Measurements from ENCODE around the gene STAM.
"Not testable (repeated sequence)": the region's sequence is repeated elsewhere in the genome, so short reads cannot be mapped to it uniquely, and the experiment has no call there.

STAM gene

DNA sequence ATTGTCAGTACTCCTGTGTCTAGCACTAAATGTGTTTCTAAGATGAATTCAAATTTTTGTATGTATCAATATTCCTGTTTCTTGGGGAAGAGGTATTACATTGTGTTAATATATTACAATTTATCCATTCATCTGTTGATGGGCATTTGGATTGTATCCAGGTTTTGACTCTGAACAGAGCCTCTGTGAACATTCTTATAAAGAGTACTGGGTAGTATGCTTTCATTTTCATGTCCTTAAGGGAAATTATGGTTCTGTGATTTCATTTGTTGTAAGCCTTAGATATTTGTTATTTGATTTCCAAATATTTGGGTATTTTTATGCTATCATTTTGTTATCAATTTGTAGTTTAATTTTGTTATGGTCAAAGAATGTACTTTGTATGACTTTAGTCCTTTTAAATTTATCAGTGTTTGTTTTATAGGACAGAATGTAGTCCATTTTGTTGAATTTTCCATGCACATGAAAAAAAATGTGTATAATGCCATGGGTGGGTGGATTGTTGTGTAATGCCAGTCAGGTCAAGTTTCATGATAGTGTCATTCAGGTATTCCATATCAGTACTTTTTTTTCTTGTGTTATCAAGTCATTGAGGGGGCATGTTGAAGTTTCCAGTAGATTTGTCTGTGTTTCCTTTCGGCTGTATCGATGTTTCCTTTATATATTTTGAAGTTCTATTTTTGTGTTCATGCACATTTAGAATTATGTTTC lies 38.4 kb downstream of the STAM start:
- no peak for DNase-seq

DNA sequence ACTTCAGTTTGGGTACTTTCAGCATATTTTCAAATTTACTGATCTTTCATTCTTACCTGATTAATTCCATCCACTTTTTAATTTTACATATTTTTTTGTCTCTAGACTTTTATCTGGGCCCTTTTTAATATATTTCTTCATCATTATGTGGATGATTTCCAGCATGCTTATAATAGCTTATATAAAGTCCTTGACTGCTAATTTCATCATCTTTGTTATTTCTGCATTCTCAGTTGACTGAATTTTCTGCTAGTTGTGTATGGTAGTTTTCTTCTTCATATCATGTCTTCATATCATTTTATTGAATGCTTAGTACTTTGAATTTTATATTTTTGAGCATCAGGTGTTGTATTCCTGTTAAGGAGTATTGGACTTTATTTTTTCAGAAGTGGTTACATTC lies 39.6 kb downstream of the STAM start:
- DNase-seq = no peak

GRCh38 chr10:17684537-17684936 lies 40.6 kb downstream of the STAM start:
- DNase-seq = no peak

DNA sequence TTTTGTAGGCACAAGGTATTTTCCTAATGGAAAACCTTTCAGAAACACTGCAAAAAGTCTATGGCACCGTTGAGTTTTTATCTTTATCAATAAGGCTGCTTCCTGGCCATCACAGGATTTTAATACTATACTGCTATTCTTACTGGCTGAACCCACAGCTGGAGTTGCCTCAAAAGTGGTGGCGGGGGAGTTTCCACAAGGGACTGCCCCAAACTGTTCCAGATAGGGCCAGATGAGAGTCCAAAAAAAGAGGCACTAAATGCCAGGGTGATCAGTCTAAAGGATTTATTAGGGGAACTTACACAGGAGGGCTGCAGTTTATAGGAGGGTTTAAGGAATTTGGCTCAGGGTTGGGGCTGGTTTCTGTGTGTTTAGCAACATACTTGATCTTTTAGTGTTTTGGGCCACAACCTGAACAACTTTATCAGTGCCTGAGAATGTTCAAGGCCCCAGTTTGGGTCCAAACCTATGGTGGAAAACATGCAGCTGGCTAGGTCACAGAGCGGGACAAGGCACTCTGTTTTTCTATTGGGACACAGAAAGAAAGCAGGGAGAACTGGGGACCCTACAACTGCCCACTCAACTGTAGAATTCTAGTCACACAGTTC lies 41.4 kb downstream of the STAM start:
- no peak for DNase-seq

- DNase-seq = no peak
These were observed 43.3 kb downstream of the STAM start for GRCh38 chr10:17687117-17687831.

DNA sequence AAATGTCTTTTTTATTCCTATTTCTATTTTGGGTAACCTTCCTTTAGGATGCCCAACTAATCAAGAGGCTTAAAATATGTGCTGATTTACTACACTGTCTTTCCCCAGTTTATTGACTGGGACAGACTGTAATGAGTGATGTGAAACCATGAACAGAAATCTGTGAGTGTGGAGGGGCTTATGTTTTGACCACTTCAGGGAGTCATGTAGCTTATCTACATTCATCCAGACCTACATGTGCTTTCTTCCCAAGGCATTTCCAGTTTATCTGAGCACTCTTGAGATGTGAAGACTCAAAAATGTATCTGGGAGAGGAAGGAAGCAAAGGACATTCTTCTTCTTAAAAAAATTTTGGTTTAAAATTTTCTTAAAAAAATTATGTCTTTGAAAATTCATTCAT lies 45.2 kb downstream of the STAM start:
- DNase-seq = no peak

DNA sequence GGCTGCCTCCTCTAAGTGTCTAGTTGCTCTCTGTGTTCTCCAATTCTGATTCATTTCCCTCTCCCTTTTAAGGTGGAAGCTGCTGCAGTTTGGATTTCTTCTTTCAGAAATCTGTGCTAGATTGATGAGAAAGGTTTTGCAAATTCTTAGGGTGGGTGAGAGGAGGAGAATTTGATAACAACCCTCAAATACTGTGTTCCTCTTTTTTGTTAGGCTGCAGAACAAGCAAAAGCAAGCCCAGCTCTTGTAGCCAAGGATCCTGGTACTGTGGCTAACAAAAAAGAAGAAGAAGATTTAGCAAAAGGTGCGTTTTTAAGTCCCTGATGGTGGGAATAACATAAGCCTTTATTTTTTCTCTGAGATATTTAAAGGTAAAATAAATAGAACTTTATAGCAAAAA lies 49.1 kb downstream of the STAM start:
- no peak for DNase-seq

- DNase-seq = no peak
These were observed 54.7 kb downstream of the STAM start for GRCh38 chr10:17698696-17699095.

DNA sequence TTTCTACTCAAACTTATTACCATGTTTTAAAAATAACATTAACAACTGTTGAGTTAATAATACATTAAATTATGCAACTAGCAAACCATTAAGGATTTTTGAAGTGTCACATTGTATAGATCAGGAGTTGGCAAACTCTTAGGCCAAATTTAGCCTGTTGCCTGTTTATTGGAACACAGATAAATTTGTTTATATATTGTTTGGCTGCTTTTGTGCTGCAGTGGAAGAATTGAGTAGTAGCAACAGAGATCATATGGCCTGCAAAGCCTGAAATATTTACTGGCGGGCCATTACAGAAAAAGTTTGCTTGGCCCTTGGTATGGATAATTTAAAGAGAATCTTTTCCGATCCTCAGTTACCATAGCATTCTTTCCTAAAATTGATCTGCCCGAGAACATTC lies 57.4 kb downstream of the STAM start:
- no peak for DNase-seq

- DNase-seq = no peak
These were observed 59.8 kb downstream of the STAM start for GRCh38 chr10:17703706-17704105.

DNA sequence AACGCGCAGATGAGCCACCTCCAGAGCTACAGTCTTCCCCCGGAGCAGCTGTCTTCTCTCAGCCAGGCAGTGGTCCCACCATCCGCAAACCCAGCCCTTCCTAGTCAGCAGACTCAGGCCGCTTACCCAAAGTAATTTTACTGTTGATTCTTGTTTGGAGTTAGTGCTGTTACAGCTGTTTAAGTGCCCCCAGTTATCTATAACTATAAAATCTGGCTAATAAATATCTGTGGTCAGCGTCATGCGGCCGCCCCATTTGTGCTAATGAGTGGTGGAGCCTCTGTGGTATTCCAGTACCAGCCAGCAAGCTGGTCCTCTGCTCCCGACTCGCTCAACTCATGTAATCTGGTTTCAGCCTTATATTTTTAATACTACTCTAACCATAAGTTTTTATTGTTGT lies 64.9 kb downstream of the STAM start:
- no peak for DNase-seq

DNA sequence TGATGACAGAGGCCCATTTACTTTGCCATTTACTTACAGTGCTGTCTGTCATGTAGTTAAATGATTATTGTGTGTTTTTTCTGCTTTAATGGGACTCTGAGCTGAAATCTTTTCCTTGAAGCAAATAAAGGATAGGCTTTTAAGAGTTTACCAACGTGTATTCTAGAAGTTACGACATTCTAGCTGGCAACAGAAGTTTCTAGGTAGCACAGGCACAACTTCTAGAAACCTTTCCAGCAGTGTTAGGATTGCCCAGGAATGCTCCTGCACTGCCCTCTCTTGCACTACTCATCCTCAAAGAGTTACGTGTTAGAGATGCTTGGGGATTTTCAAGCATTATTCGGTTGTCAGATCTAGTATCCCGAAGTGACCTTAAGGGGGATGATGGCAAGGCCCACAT lies 65.5 kb downstream of the STAM start:
- no peak for DNase-seq

GRCh38 chr10:17710181-17710580 lies 66.2 kb downstream of the STAM start:
- DNase-seq = no peak

DNA sequence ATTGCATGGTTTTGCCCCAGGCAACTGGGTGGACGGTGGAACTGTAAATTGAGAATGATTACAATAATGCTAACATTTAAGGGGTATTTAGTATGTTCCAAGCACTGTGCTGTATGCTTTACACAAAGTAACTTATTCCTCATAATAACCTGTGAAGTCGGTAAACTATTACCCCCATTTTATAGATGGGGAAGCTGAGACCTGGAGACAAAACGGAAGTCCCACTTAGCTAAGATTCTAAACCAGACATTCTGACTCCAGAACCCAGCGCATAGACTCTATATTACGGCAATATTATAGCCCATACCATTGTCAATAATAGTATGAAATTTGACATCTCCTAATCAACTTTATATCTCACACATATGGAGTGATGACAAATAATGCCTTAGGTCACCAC lies 68.1 kb downstream of the STAM start:
- DNase-seq = no peak

DNA sequence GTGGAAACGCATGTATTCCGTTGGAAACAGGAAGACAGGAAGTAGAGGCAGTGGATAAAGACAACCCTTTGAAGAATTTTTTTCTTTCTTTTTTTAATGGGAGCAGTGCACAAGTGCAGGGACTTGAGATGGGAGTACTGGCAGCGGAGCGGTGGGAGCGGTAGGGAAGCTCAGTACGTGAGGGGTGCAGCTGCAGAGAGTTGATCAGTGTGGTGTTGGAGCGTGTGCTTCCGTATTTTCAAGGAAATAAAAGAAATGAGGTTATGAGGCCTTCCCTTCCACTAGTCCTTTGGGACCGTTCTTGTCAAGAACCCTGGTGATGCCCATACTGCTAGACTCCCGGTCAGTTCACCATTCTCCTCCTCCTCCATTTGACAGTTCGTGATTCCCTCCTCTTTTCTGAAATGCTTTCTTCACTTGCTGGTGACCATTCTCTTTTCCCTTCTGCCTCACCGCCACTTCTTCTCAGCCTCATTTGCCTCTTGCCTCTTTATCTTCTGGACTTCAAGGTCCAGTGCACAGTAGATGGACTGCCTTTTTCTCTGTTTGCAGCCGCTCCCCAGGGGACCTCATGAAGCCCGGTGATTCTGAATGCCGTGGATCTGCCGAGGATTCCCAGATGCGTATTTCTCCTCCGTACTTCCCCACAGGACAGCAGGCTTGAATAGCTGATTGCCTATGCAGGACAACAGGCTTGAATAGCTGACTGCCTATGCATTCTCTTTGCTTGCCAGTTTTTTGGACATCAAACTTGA lies 68.9 kb downstream of the STAM start:
- no peak for DNase-seq

GRCh38 chr10:17713758-17714157 lies 69.8 kb downstream of the STAM start:
- DNase-seq = no peak

GRCh38 chr10:17716161-17716560 lies 72.2 kb downstream of the STAM start:
- no peak for DNase-seq

DNA sequence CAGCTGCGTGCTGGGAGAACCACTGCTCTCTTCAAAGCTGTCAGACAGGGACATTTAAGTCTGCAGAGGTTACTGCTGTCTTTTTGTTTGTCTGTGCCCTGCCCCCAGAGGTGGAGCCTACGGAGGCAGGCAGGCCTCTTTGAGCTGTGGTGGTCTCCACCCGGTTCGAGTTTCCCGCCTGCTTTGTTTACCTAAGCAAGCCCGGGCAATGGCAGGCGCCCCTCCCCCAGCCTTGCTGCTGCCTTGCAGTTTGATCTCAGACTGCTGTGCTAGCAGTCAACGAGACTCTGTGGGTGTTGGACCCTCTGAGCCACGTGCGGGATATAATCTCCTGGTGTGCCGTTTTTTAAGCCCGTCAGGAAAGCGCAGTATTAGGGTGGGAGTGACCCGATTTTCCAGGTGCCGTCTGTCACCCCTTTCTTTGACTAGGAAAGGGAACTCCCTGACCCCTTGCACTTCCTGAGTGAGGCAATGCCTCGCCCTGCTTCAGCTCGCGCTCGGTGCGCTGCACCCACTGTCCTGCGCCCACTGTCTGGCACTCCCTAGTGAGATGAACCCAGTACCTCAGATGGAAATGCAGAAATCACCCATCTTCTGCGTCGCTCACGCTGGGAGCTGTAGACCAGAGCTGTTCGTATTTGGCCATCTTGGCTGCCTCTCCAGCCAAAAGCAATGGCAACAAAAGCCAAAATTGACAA lies 78.5 kb downstream of the STAM start:
- not testable (repeated sequence) for DNase-seq

DNA sequence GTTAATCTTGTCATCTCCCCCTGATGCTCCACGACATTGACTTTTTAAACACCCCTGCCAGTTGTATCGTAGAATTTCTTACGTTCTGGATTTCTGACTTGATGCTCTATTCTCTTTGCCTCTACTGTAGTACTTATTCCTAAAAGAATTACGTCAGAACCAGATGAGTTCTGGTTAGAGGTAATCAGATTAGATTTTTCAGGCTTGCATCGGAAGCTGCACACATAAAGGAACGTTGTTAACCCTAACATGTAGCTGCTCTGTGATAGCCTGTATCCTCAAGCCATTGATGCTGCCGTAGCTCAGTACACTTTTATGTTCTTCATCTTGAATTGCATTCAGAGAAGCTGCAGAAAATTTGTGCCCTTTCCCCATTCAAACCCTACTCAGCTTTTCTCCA lies 81.8 kb downstream of the STAM start:
- DNase-seq = no peak

GRCh38 chr10:17729630-17730029 lies 85.7 kb downstream of the STAM start:
- no peak for DNase-seq

DNA sequence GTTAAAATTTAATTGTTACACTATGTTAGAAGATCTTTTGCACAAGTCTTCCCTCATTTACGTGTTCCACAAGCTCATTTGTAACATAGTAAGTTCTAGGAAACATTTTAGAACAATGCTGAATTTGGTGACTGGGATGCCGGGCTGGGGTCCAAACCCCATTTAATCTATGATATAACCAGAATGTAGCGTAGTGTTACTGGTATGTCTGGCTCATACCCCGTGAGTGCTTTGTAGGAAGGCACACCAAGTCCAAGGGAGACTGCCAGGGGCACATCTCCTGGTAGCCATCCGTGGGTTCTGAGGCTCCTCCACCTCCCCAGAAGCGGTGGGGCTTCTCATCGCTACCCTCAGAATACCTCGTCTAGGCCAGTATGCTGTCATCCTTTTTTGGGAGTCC lies 86.7 kb downstream of the STAM start:
- DNase-seq = no peak

- DNase-seq = no peak
These were observed 87.5 kb downstream of the STAM start for GRCh38 chr10:17731331-17732020.
